ENCODE data around the gene FAM114A1.

DNA sequence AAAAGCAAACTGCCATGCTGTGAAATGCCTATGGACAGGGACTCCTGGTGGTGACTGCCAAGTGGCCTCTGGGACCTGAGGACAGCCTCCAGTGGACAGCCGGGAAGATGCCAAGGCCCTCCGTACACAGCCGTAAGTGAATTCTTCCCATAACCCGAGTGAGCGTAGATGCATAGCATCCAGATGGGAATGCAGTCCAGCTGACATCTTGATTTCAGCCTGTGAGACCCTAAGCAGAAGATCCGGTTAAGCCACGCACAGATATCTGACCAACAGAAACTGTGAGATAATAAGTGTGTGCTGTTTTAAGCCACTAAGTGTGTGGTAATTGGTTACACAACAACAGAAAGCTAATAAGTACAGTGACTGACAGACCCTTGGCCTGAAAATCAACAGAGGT is 108.7 kb downstream of the FAM114A1 start:
- no peak for TF ChIP-seq GATA2 (IDR thresholded peaks at IDR 0.05; ENCODE audit: low read depth, low read length)
- no peak for TF ChIP-seq GATA3 (IDR thresholded peaks at IDR 0.05; ENCODE audit: low read depth, low read length)
